B cell (primary cell): ENCODE measurements around the gene TTLL6. TPM values are rescaled to one million over a fixed set of nuclear protein-coding genes. Genes with fewer than 3 reads are reported as not detected.

Experiments used
- ATAC-seq: fragments of 200-7000 bp; cut with Tn5 transposase; one replicate; pipeline ENCODE4 v1.10.0; 2021; ENCODE audit warnings: low read depth, mild to moderate bottlenecking, moderate number of reproducible peaks, moderate library complexity
- CTCF ChIA-PET: fragments of 350-600 bp; sonication (Branson Sonifier 250); formaldehyde crosslinking; loops from one replicate; lab custom pipeline; 2021; ENCODE audit warnings: antibody characterized with exemption, inconsistent platforms; lab: Charles Lee
- POLR2A ChIA-PET: fragments of 350-600 bp; sonication (Branson Sonifier 250); formaldehyde crosslinking; loops from one replicate; lab custom pipeline; 2021; ENCODE audit warnings: antibody characterized with exemption; lab: Charles Lee
- DNase-seq: peaks from one replicate; pipeline ENCODE4 v3.0.0; 2013
- H2AFZ ChIP-seq: 2 replicates; pipeline ENCODE4 v1.6.1; 2012; ENCODE audit warnings: mild to moderate bottlenecking, low read depth, low read length; ENCODE audit not compliant: insufficient read depth, poor library complexity, severe bottlenecking
- H3K27ac ChIP-seq, 2 donors: 1 replicate in 1 of 2; 2 replicates in 1 of 2; pipeline ENCODE4 v1.5.1; 2012 to 2013; ENCODE audit warnings: low read length in 2 of 2, mild to moderate bottlenecking in 2 of 2, moderate library complexity in 1 of 2
- H3K27me3 ChIP-seq, 4 experiments: fragments of 200-600 bp in 1 of 4; sonication (generic) in 1 of 4; replicated peaks in 1 of 4; 1 replicate in 2 of 4; 2 replicates in 2 of 4; pipeline versions ENCODE4 v1.6.1 to v1.7.0; 2013 to 2016; ENCODE audit warnings: low read length in 3 of 4, mild to moderate bottlenecking in 2 of 4, mixed read lengths in 1 of 4, moderate library complexity in 1 of 4; ENCODE audit not compliant: insufficient read depth in 4 of 4, control insufficient read depth in 3 of 4; ENCODE audit errors: control extremely low read depth in 1 of 4
- H3K36me3 ChIP-seq, 2 experiments: replicated peaks in 1 of 2; 1 replicate in 1 of 2; 2 replicates in 1 of 2; pipeline versions ENCODE4 v1.6.1 to v1.7.1; 2013; ENCODE audit warnings: low read length in 1 of 2; ENCODE audit not compliant: insufficient read depth in 2 of 2, control insufficient read depth in 1 of 2; ENCODE audit errors: control extremely low read depth in 1 of 2, extremely low read depth in 1 of 2
- H3K4me1 ChIP-seq, 2 donors: fragments of 200-600 bp in 1 of 2; sonication (generic) in 1 of 2; 1 replicate in 1 of 2; 2 replicates in 1 of 2; pipeline versions ENCODE4 v1.5.1 to v1.6.1; 2013 to 2017; ENCODE audit warnings: low read length in 2 of 2; ENCODE audit not compliant: control insufficient read depth in 2 of 2, insufficient read depth in 2 of 2
- H3K4me2 ChIP-seq: replicated peaks from 2 replicates; pipeline ENCODE3; 2012; ENCODE audit warnings: mild to moderate bottlenecking, low read depth, low read length; ENCODE audit not compliant: poor library complexity, severe bottlenecking
- H3K4me3 ChIP-seq, 5 experiments: fragments of 200-600 bp in 1 of 5; sonication (generic) in 1 of 5; 1 replicate in 3 of 5; 2 replicates in 2 of 5; pipeline versions ENCODE4 v1.5.1 to v1.7.0; 2011 to 2016; ENCODE audit warnings: low read length in 4 of 5, mild to moderate bottlenecking in 4 of 5, low read depth in 2 of 5, control low read depth in 1 of 5, moderate library complexity in 1 of 5; ENCODE audit not compliant: insufficient read depth in 1 of 5; ENCODE audit errors: control extremely low read depth in 1 of 5, extremely low read depth in 1 of 5
- H3K79me2 ChIP-seq: fragments of 200-600 bp; sonication (generic); one replicate; pipeline ENCODE4 v1.6.0; 2016; ENCODE audit warnings: low read length; ENCODE audit not compliant: control insufficient read depth, insufficient read depth
- H3K9ac ChIP-seq: fragments of 200-600 bp; sonication (generic); 2 replicates; pipeline ENCODE4 v1.6.1; 2017; ENCODE audit warnings: mild to moderate bottlenecking, low read length, moderate library complexity
- H3K9me3 ChIP-seq, 3 donors: one replicate each; pipeline versions ENCODE4 v1.6.1 to v1.7.1; 2013; ENCODE audit warnings: low read length in 2 of 3; ENCODE audit not compliant: control insufficient read depth in 2 of 3, insufficient read depth in 1 of 3; ENCODE audit errors: control extremely low read depth in 1 of 3
- H4K20me1 ChIP-seq: 2 replicates; pipeline ENCODE4 v1.6.0; 2012; ENCODE audit warnings: mild to moderate bottlenecking, low read length; ENCODE audit not compliant: insufficient read depth, control insufficient read depth, poor library complexity, severe bottlenecking
- H3K27ac Mint-ChIP-seq: one replicate; pipeline ENCODE4 v1.8.0; 2021; ENCODE audit warnings: mixed read lengths
- H3K27me3 Mint-ChIP-seq: one replicate; pipeline ENCODE4 v1.8.0; 2021; ENCODE audit warnings: mixed read lengths
- H3K4me1 Mint-ChIP-seq: one replicate; pipeline ENCODE4 v1.8.0; 2021; ENCODE audit warnings: mixed read lengths
- H3K4me3 Mint-ChIP-seq: one replicate; pipeline ENCODE4 v1.8.0; 2021; ENCODE audit warnings: mixed read lengths
- H3K9me3 Mint-ChIP-seq: one replicate; pipeline ENCODE4 v1.8.0; 2022; ENCODE audit warnings: mixed read lengths; ENCODE audit not compliant: insufficient read depth
- CTCF ChIP-seq: fragments of 200-600 bp; IDR thresholded peaks from one replicate; pipeline ENCODE4 v1.8.0; 2022; ENCODE audit warnings: antibody characterized with exemption, mild to moderate bottlenecking
- EZH2 ChIP-seq: IDR thresholded peaks from 2 replicates; pipeline ENCODE4 v1.6.1; 2012; ENCODE audit warnings: borderline replicate concordance, low read depth, mild to moderate bottlenecking, moderate library complexity, low read length; ENCODE audit not compliant: insufficient read depth, poor library complexity, severe bottlenecking
- WGBS: methylation state at CpG from one replicate; pipeline ENCODE4 v1.1.5; 2013; ENCODE audit warnings: missing lambda C conversion rate; ENCODE audit not compliant: insufficient coverage; 5-methylcytosine and 5-hydroxymethylcytosine counted together
- intact Hi-C: fragments of 100-400 bp; cut with micrococcal nuclease; formaldehyde crosslinking; loops from one replicate; pipeline ENCODE4 v1.10.0; 2022
- polyA plus RNA-seq: library from polyadenylated mRNA; depleted of rRNA; stranded (reverse); fragments of >200 nt; gene quantifications from 2 replicates; pipeline ENCODE4 v1.2.3, GENCODE V29; 2012
- total RNA-seq, 2 donors: library from RNA; stranded (reverse); fragments of 120-200 nt in 1 of 2; gene quantifications; 1 replicate in 1 of 2; 2 replicates in 1 of 2; pipeline versions ENCODE4 v1.2.3 to v1.2.4, GENCODE V29; 2013 to 2022

Gene TTLL6
- total and polyA plus RNA-seq, 2 donors (not counting 1 experiment from before 2014, with no cell fraction given): not detected

- DNase-seq (no peak), ATAC-seq (no peak)
- H3K9me3 Mint-ChIP-seq: no peaks in the 10 kb centered on the region
- H3K4me3 Mint-ChIP-seq: no peak overlapping the region
- TF ChIP-seq EZH2: no peak
- Histone ChIP-seq H3K27ac (no peak overlapping the region), H3K9ac (no peak overlapping the region), H3K4me2 (no peak overlapping the region), H3K4me1 (peaks cover 15 to 34% of the 10 kb centered on the region in 2 donors), H3K27me3 (peaks cover 0 to 71% (median 52%) of the 10 kb centered on the region in 4 experiments), H3K4me3 (no peak overlapping the region), H4K20me1 (no peaks in the 10 kb centered on the region), H3K9me3 (peaks cover 0 to 28% (median 0%) of the 10 kb centered on the region in 3 donors), H3K36me3 (no peaks in the 10 kb centered on the region), H2AFZ (no peak overlapping the region), H3K79me2 (no peaks in the 10 kb centered on the region)
- intact Hi-C loops: no loop called here
- ChIA-PET POLR2A (no interaction called here), CTCF (interaction anchor here (1.4 kb wide), 1 partner anchor 33 kb away, joined by 3 read pairs; no protein-coding TSS in a partner anchor)
- H3K4me1 Mint-ChIP-seq: peaks cover 21% of the 10 kb centered on the region
- WGBS: 16% methylated on average over 3 of the region's 3 CpGs
- H3K27ac Mint-ChIP-seq: no peak overlapping the region
- peaks cover 75% of the 10 kb centered on the region for H3K27me3 Mint-ChIP-seq
Observed at GRCh38 chr17:48756830-48757251, 60.2 kb downstream of the TTLL6 start.

GRCh38 chr17:48755356-48755755, 61.7 kb downstream of the TTLL6 start:
- ChIA-PET CTCF (interaction anchor here (0.7 to 1.5 kb wide), 3 partner anchors 9 to 677 kb away, joined by 3 to 4 read pairs (median 3); no protein-coding TSS in a partner anchor), POLR2A (interaction anchor here (0.7 kb wide), 1 partner anchor 39 kb away, joined by 3 read pairs; no protein-coding TSS in a partner anchor)
- Histone ChIP-seq H4K20me1 (no peaks in the 10 kb centered on the region), H3K27ac (no peak overlapping the region), H3K36me3 (no peaks in the 10 kb centered on the region), H2AFZ (no peak overlapping the region), H3K4me2 (peak overlapping the region; percentile 49), H3K4me3 (no peak overlapping the region), H3K79me2 (no peaks in the 10 kb centered on the region), H3K9ac (no peak overlapping the region), H3K9me3 (peaks cover 0 to 33% (median 0%) of the 10 kb centered on the region in 3 donors), H3K27me3 (peaks cover 0 to 75% (median 64%) of the 10 kb centered on the region in 4 experiments), H3K4me1 (peaks cover 15 to 38% of the 10 kb centered on the region in 2 donors)
- Mint-ChIP-seq H3K4me3 (peak overlapping the region; percentile 26), H3K27ac (no peak overlapping the region), H3K27me3 (peaks cover 77% of the 10 kb centered on the region), H3K9me3 (no peaks in the 10 kb centered on the region), H3K4me1 (peaks cover 21% of the 10 kb centered on the region)
- ATAC-seq (no peak), DNase-seq (peak; percentile 31)
- WGBS: no CpG with 5 or more reads among the region's 8 CpGs
- intact Hi-C loops: no loop called here
- TF ChIP-seq EZH2: no peak
- no peak for TF ChIP-seq CTCF
